Pancreas (tissue), 10 donors: ENCODE data around the gene RASAL2. TPM values are rescaled to one million over a fixed set of nuclear protein-coding genes. Genes with fewer than 3 reads are reported as not detected.

Source experiments
- ATAC-seq, 4 donors: fragments of 200-7000 bp; cut with Tn5 transposase; one replicate each; pipeline versions ENCODE4 v1.8.0 to v1.9.1; 2020; ENCODE audit warnings: mild to moderate bottlenecking in 4 of 4, moderate library complexity in 4 of 4
- DNase-seq, 6 donors: peaks; one replicate each; pipeline ENCODE4 v3.0.0-alpha.2; 2020
- FAIRE-seq: peaks from 2 replicates; lab custom pipeline; 2012; peaks lifted over from hg19 to GRCh38; lab: Jason Lieb, UNC
- H3K27ac ChIP-seq, 4 donors: fragments of 200-600 bp; sonication (generic); 1 replicate in 3 of 4; 2 replicates in 1 of 4; pipeline versions ENCODE4 v1.5.0 to v1.8.0; 2020
- H3K27me3 ChIP-seq, 4 donors: fragments of 200-600 bp; one replicate each; pipeline ENCODE4 v1.8.0; 2021
- H3K36me3 ChIP-seq, 3 donors: fragments of 200-600 bp; sonication (generic) in 1 of 3; one replicate each; pipeline versions ENCODE4 v1.5.0 to v1.8.0; 2020 to 2021
- H3K4me1 ChIP-seq, 3 donors: fragments of 200-600 bp; one replicate each; pipeline ENCODE4 v1.8.0; 2021
- H3K4me3 ChIP-seq, 4 donors: fragments of 200-600 bp; sonication (generic) in 2 of 4; one replicate each; pipeline versions ENCODE4 v1.5.0 to v1.8.0; 2020 to 2021
- H3K9me3 ChIP-seq, 4 donors: fragments of 200-600 bp; one replicate each; pipeline ENCODE4 v1.8.0; 2021
- WGBS, 2 donors: extraction: QIAGEN DNeasy Blood & Tissue Kit; methylation state at CpG; one replicate each; pipeline ENCODE4 v1.1.7; 2013; 5-methylcytosine and 5-hydroxymethylcytosine counted together
- intact Hi-C, 3 donors: fragments of 100-400 bp; cut with DNase I; formaldehyde crosslinking; loops; one replicate each; pipeline versions ENCODE4 v1.11.1 to v1.14.2; 2022
- polyA plus RNA-seq, 2 donors: library from polyadenylated mRNA; stranded (reverse); fragments of 200-250 nt; gene quantifications; one replicate each; pipeline ENCODE4 v1.2.3, GENCODE V29; 2013
- total RNA-seq, 6 donors: library from RNA; stranded (reverse); fragmentation: NEBNext Ultra II Directional in 4 of 6; extraction: Animal tissue kit (Norgen Biotek cat#: 25700) in 4 of 6; gene quantifications; one replicate each; pipeline versions ENCODE4 v1.2.1 to v1.2.4, GENCODE V29; 2021 to 2023
- TF ChIP-seq, protein P1 (sequence below), 4 donors: fragments of 200-600 bp; sonication (generic) in 3 of 4; IDR thresholded peaks; one replicate each; pipeline versions ENCODE4 v1.5.0 to v1.8.0; 2021; ENCODE audit warnings: antibody characterized with exemption in 4 of 4
- donor health status: healthy with polysubstance abuse.
- donor health status: DM: no; HTN: no; CAD: no; lungs with moderate emphysema.
- donor health status: DM: no; HTN: no; CAD: no.
- donor health status: control.
- donor health status: control.
- donor health status: Bipolar disorder and iron deficiency.
- donor health status: DM: yes; HTN: yes; CAD: no.
- donor health status: DM: no; HTN: no; CAD: no.
- donor health status: DM: no; HTN: no; CAD: no.
- donor health status: DM: yes; HTN: yes; CAD: no.

Gene RASAL2
- total and polyA plus RNA-seq, 8 donors = 2.5 to 12.9 (median 4.9) TPM

DNA sequence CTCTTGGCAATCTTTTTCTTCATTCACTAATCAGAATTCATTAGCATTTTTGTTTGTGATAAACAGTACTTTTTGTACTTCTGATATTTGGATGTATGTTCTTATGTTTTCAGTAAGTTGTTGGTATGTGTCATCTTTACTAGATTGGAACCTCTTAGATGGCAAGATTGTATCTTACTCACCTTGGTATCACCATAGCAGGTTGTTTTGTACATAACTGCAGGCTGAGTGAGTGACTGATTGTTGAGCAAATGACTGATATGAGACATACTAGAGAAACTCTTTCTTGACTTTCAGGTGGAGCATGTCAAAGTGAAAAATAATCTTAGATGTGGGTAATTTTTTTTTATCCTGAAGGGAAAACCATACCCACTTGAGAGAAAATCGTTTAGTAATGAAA, 229.2 kb downstream of the RASAL2 start:
- H3K4me3 ChIP-seq = no peak overlapping the region
- no peaks in the 10 kb centered on the region for H3K27me3 ChIP-seq
- H3K9me3 ChIP-seq = no peaks in the 10 kb centered on the region
- intact Hi-C loops = no loop called here
- DNase-seq = no peak
- TF ChIP-seq, protein P1, sequence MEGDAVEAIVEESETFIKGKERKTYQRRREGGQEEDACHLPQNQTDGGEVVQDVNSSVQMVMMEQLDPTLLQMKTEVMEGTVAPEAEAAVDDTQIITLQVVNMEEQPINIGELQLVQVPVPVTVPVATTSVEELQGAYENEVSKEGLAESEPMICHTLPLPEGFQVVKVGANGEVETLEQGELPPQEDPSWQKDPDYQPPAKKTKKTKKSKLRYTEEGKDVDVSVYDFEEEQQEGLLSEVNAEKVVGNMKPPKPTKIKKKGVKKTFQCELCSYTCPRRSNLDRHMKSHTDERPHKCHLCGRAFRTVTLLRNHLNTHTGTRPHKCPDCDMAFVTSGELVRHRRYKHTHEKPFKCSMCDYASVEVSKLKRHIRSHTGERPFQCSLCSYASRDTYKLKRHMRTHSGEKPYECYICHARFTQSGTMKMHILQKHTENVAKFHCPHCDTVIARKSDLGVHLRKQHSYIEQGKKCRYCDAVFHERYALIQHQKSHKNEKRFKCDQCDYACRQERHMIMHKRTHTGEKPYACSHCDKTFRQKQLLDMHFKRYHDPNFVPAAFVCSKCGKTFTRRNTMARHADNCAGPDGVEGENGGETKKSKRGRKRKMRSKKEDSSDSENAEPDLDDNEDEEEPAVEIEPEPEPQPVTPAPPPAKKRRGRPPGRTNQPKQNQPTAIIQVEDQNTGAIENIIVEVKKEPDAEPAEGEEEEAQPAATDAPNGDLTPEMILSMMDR (IDR thresholded peaks at IDR 0.05) = no peak
- FAIRE-seq = no peak
- 35 to 45% methylated on average over 1 of the region's 1 CpG for WGBS, 2 donors
- no peak for ATAC-seq
- H3K27ac ChIP-seq = no peak overlapping the region
- H3K36me3 ChIP-seq = no peaks in the 10 kb centered on the region
- no peaks in the 10 kb centered on the region for H3K4me1 ChIP-seq

DNA sequence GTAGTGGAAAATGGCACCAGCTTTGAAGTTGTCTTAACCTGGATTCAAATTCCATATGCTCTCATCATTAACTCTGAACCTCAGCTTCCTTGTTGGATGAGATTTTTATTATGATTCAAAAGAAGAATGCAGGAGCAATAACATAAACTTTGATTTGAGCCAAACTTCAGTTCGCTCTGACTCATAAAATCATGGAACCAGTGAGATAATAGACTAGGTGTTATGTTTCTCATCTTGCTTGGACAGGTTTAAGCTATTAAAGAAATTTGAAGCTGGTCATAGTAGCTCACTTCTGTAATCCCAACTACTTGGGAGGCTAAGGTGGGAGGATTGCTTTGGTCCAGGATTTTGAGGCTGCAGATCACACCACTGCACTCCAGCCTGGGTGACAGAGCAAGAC, 230.1 kb downstream of the RASAL2 start:
- TF ChIP-seq, protein P1 (IDR thresholded peaks at IDR 0.05) = no peak
- intact Hi-C loops = no loop called here
- H3K9me3 ChIP-seq = no peaks in the 10 kb centered on the region
- no peaks in the 10 kb centered on the region for H3K4me1 ChIP-seq
- ATAC-seq (no peak), FAIRE-seq (no peak), DNase-seq (no peak)
- H3K27ac ChIP-seq = no peak overlapping the region
- 95 to 97% methylated on average over 1 of the region's 1 CpG for WGBS, 2 donors
- H3K4me3 ChIP-seq = no peak overlapping the region
- no peaks in the 10 kb centered on the region for H3K36me3 ChIP-seq
- H3K27me3 ChIP-seq = no peaks in the 10 kb centered on the region

DNA sequence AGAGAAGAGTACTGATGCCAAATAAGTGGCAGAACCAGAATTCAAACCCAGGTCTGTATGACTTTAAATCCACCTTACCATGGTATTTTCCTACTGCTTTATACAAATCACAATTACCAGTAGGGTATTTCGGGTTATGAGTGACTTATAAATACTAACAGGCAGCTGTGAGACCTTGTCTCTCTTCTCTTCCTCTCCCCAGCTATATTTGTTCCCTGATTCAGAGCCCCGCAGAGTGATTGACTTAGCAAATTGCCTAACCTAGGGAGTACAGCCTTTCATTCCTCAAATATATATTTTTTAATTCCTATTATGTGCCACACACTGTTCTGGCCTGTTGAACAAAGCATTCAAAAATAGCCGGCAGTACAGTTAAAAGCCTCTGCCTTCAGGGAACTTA, 234.8 kb downstream of the RASAL2 start:
- intact Hi-C loops = no loop called here
- Histone ChIP-seq H3K9me3 (no peaks in the 10 kb centered on the region), H3K27ac (no peak overlapping the region), H3K4me3 (no peak overlapping the region), H3K36me3 (no peaks in the 10 kb centered on the region), H3K4me1 (peaks cover 0 to 7% (median 7%) of the 10 kb centered on the region in 3 donors), H3K27me3 (no peaks in the 10 kb centered on the region)
- ATAC-seq (no peak), FAIRE-seq (no peak), DNase-seq (no peak)
- 85% methylated on average over 3 of the region's 3 CpGs for WGBS, 2 donors
- TF ChIP-seq, protein P1 (IDR thresholded peaks at IDR 0.05) = no peak

DNA sequence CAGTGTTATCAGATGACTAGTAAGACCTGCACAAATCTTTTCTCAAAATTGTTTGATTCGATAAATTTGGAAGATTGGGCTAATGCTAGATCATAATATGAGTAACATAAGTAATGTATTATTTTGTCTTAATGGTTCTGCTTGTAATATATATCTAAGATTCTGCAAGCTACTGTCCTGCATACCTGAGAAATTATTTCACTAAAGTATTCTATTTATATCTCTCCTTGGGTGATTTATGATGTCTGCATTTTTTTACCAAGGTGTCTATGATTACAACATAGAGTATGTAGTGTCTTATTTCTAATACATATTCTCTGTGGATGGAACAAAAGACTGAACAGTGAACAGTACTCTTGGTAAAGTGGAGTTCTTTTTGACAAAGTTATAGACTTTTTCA, 236.2 kb downstream of the RASAL2 start:
- Histone ChIP-seq H3K4me1 (peaks cover 0 to 7% (median 7%) of the 10 kb centered on the region in 3 donors), H3K27ac (no peak overlapping the region), H3K27me3 (no peaks in the 10 kb centered on the region), H3K4me3 (no peak overlapping the region), H3K9me3 (no peaks in the 10 kb centered on the region), H3K36me3 (no peaks in the 10 kb centered on the region)
- FAIRE-seq (no peak), ATAC-seq (no peak), DNase-seq (no peak)
- WGBS, 2 donors = 69 to 89% methylated on average over 1 of the region's 1 CpG
- intact Hi-C loops = no loop called here
- TF ChIP-seq, protein P1 (IDR thresholded peaks at IDR 0.05) = no peak

DNA sequence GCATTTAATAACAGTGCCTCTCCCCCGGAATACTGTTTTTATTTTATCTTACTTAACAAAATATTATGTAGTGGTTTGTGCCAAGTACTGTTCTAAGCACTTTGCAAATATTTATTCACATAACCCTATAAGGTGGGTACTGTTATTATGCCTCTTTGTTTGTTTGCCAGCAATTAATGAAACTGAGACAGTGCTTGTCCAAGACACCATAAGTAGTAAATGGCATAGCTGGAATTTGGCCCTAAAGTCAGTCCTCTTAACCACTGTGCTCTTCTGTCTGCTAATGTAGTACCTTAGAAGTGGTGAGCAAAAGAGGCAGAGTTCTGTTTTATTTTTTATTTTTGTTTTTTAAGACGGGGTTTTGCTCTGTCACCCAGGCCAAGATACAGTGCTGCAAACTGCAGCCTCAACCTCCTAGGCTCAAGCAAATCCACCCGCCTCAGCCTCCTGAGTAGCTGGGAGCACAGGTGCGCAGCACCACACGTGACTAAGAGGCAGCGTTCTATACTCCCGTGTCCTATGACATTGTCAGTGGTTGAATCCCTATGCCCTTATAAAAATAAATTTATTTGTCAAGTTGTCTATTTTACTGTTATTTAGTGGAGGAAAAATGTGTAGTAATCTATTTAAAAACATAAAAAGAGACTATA, 237.1 kb downstream of the RASAL2 start:
- H3K36me3 ChIP-seq = no peaks in the 10 kb centered on the region
- TF ChIP-seq, protein P1 (IDR thresholded peaks at IDR 0.05) = no peak
- no peak for DNase-seq
- FAIRE-seq = no peak
- H3K27ac ChIP-seq = no peak overlapping the region
- H3K27me3 ChIP-seq = no peaks in the 10 kb centered on the region
- H3K4me3 ChIP-seq = no peak overlapping the region
- 72 to 75% methylated on average over 7 of the region's 7 CpGs for WGBS, 2 donors
- H3K4me1 ChIP-seq = peaks cover 0 to 7% (median 7%) of the 10 kb centered on the region in 3 donors
- peak in 1 of 4 donors; percentile 8 for ATAC-seq
- intact Hi-C loops = no loop called here
- H3K9me3 ChIP-seq = no peaks in the 10 kb centered on the region
